OCI-LY1 (cell line): ENCODE data around the gene HEXD.

Experiments used
- H2AFZ ChIP-seq: fragments of 200-600 bp; sonication (generic), shearing (Covaris generic); 2 replicates; pipeline ENCODE4 v1.6.0; 2014; ENCODE audit warnings: antibody characterized with exemption, mild to moderate bottlenecking, low read length
- H3F3A ChIP-seq: fragments of 200-600 bp; sonication (generic), shearing (Covaris generic); 2 replicates; pipeline ENCODE4 v1.6.0; 2014; ENCODE audit warnings: mild to moderate bottlenecking, antibody characterized with exemption, low read length, moderate library complexity; ENCODE audit not compliant: insufficient read depth
- H3K27ac ChIP-seq: fragments of 200-600 bp; sonication (generic); 2 replicates; pipeline ENCODE4 v1.5.1; 2014; ENCODE audit warnings: low read length, mixed run types, mild to moderate bottlenecking, low read depth; ENCODE audit not compliant: poor library complexity, severe bottlenecking
- H3K27me3 ChIP-seq: fragments of 200-600 bp; sonication (generic); 2 replicates; pipeline ENCODE4 v1.6.0; 2014; ENCODE audit warnings: antibody characterized with exemption, mild to moderate bottlenecking, low read length, moderate library complexity; ENCODE audit not compliant: insufficient read depth
- H3K36me3 ChIP-seq: fragments of 200-600 bp; sonication (generic); 2 replicates; pipeline ENCODE4 v1.6.1; 2014; ENCODE audit warnings: mild to moderate bottlenecking, antibody characterized with exemption, low read length, moderate library complexity, mixed read lengths; ENCODE audit not compliant: insufficient read depth
- H3K4me1 ChIP-seq: fragments of 200-600 bp; sonication (generic); 2 replicates; pipeline ENCODE4 v1.5.1; 2014; ENCODE audit warnings: mild to moderate bottlenecking, low read length, moderate library complexity; ENCODE audit not compliant: insufficient read depth, severe bottlenecking
- H3K4me2 ChIP-seq: fragments of 200-600 bp; sonication (generic), shearing (Covaris generic); 2 replicates; pipeline ENCODE4 v1.6.1; 2014; ENCODE audit warnings: low read length
- H3K4me3 ChIP-seq: fragments of 200-600 bp; sonication (generic); 2 replicates; pipeline ENCODE4 v1.5.1; 2014; ENCODE audit warnings: low read length, low read depth, mild to moderate bottlenecking, mixed read lengths; ENCODE audit not compliant: poor library complexity, severe bottlenecking
- H3K79me2 ChIP-seq: fragments of 200-600 bp; shearing (Covaris generic); 2 replicates; pipeline ENCODE4 v1.6.1; 2016; ENCODE audit warnings: mixed run types, low read length, mixed read lengths; ENCODE audit not compliant: insufficient read depth
- H3K9ac ChIP-seq: fragments of 200-600 bp; sonication (generic), shearing (Covaris generic); 2 replicates; pipeline ENCODE4 v1.6.1; 2014; ENCODE audit warnings: mild to moderate bottlenecking, low read length, mixed read lengths
- H3K9me2 ChIP-seq: fragments of 200-600 bp; sonication (generic), shearing (Covaris generic); 2 replicates; pipeline ENCODE4 v1.6.1; 2014; ENCODE audit warnings: low read depth, mild to moderate bottlenecking, low read length, mixed read lengths
- H3K9me3 ChIP-seq: fragments of 200-600 bp; shearing (Covaris generic); 2 replicates; pipeline ENCODE4 v1.6.1; 2014; ENCODE audit warnings: low read length, mixed read lengths
- H4K20me1 ChIP-seq: fragments of 200-600 bp; sonication (generic), shearing (Covaris generic); 2 replicates; pipeline ENCODE4 v1.6.0; 2016; ENCODE audit warnings: mild to moderate bottlenecking, low read length; ENCODE audit not compliant: insufficient read depth
- EZH2 ChIP-seq: fragments of 200-600 bp; sonication (generic), shearing (Covaris generic); IDR thresholded peaks from 2 replicates; pipeline ENCODE4 v1.8.0; 2017; ENCODE audit warnings: borderline replicate concordance, mixed run types, mild to moderate bottlenecking, antibody characterized with exemption, low read length, moderate library complexity, mixed read lengths
- TF ChIP-seq, protein P1 (sequence below): fragments of 200-600 bp; sonication (generic), shearing (Covaris generic); IDR thresholded peaks from 2 replicates; pipeline ENCODE4 v1.5.1; 2017; ENCODE audit warnings: mild to moderate bottlenecking, antibody characterized with exemption, low read length, moderate library complexity, mixed read lengths

HEXD gene

DNA sequence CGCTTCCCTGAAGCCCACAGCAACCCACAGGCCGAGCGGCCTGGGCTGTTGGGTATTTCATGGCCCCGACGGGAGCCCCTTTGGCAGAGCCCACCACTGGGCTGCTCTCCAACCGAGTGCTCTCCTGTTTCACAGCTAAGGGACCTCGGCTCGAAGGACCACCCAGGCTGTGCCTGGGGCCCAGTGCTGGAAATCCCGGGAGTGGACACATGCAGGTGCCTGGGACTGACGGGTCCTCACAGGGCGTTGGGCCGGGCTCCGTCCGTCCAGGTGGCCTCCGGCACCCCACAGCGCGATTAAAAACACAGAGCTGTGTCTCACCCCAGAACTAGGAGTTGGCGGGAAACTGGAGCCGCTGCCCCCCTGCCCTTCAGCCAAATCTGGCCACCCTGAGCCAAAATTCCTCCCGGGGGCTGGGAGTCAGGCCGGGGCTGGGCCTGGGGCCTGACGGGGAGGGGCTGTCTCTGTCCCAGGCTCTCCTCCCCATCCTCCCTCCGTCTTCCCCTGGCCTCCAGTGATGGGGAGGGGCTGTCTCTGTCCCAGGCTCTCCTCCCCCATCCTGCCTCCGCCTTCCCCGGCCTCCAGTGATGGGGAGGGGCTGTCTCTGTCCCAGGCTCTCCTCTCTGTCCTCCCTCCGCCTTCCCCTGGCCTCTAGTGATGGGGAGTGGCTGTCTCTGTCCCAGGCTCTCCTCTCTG lies 32.4 kb upstream of the HEXD start:
- H3K36me3 ChIP-seq = no peaks in the 10 kb centered on the region
- H3K27ac ChIP-seq = no peak overlapping the region
- no peaks in the 10 kb centered on the region for H4K20me1 ChIP-seq
- peaks cover 6% of the 10 kb centered on the region; the same call in 1 of the 2 replicates for H3K27me3 ChIP-seq
- H3F3A ChIP-seq = no peaks in the 10 kb centered on the region
- H3K9me3 ChIP-seq = no peaks in the 10 kb centered on the region
- no peaks in the 10 kb centered on the region for H3K79me2 ChIP-seq
- no peaks in the 10 kb centered on the region for H3K4me1 ChIP-seq
- H2AFZ ChIP-seq = no peak overlapping the region
- TF ChIP-seq EZH2 = no peak
- TF ChIP-seq, protein P1, sequence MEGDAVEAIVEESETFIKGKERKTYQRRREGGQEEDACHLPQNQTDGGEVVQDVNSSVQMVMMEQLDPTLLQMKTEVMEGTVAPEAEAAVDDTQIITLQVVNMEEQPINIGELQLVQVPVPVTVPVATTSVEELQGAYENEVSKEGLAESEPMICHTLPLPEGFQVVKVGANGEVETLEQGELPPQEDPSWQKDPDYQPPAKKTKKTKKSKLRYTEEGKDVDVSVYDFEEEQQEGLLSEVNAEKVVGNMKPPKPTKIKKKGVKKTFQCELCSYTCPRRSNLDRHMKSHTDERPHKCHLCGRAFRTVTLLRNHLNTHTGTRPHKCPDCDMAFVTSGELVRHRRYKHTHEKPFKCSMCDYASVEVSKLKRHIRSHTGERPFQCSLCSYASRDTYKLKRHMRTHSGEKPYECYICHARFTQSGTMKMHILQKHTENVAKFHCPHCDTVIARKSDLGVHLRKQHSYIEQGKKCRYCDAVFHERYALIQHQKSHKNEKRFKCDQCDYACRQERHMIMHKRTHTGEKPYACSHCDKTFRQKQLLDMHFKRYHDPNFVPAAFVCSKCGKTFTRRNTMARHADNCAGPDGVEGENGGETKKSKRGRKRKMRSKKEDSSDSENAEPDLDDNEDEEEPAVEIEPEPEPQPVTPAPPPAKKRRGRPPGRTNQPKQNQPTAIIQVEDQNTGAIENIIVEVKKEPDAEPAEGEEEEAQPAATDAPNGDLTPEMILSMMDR = no peak
- no peaks in the 10 kb centered on the region for H3K9me2 ChIP-seq
- no peak overlapping the region for H3K4me3 ChIP-seq
- no peak overlapping the region for H3K9ac ChIP-seq
- H3K4me2 ChIP-seq = no peak overlapping the region

DNA sequence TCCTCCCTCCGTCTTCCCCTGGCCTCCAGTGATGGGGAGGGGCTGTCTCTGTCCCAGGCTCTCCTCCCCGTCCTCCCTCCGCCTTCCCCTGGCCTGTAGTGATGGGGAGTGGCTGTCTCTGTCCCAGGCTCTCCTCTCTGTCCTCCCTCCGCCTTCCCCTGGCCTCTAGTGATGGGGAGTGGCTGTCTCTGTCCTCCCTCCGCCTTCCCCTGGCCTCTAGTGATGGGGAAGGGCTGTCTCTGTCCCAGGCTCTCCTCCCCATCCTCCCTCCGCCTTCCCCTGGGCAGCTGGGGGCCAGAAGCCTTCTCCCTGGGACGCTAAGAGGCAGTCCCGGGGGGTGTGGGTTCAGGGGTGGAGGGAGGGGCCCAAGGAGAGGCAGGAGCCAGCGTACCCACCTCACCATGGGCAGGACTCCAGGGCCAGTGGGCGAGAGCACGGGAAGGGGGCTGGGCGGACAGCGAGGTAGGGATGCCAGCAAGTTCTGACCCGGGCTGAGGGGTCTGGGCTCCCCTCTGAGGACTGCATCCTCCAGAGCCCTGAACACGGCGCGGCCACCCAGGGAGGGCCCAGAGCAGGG lies 31.8 kb upstream of the HEXD start:
- H3F3A ChIP-seq = no peaks in the 10 kb centered on the region
- TF ChIP-seq, protein P1 = no peak
- no peak for TF ChIP-seq EZH2
- H3K4me2 ChIP-seq = no peak overlapping the region
- H4K20me1 ChIP-seq = no peaks in the 10 kb centered on the region
- H3K9ac ChIP-seq = no peak overlapping the region
- peaks cover 6% of the 10 kb centered on the region; the same call in 1 of the 2 replicates for H3K27me3 ChIP-seq
- no peak overlapping the region for H3K4me3 ChIP-seq
- H3K79me2 ChIP-seq = no peaks in the 10 kb centered on the region
- H3K36me3 ChIP-seq = no peaks in the 10 kb centered on the region
- H3K27ac ChIP-seq = no peak overlapping the region
- H2AFZ ChIP-seq = no peak overlapping the region
- no peaks in the 10 kb centered on the region for H3K9me3 ChIP-seq
- H3K4me1 ChIP-seq = no peaks in the 10 kb centered on the region
- no peaks in the 10 kb centered on the region for H3K9me2 ChIP-seq

DNA sequence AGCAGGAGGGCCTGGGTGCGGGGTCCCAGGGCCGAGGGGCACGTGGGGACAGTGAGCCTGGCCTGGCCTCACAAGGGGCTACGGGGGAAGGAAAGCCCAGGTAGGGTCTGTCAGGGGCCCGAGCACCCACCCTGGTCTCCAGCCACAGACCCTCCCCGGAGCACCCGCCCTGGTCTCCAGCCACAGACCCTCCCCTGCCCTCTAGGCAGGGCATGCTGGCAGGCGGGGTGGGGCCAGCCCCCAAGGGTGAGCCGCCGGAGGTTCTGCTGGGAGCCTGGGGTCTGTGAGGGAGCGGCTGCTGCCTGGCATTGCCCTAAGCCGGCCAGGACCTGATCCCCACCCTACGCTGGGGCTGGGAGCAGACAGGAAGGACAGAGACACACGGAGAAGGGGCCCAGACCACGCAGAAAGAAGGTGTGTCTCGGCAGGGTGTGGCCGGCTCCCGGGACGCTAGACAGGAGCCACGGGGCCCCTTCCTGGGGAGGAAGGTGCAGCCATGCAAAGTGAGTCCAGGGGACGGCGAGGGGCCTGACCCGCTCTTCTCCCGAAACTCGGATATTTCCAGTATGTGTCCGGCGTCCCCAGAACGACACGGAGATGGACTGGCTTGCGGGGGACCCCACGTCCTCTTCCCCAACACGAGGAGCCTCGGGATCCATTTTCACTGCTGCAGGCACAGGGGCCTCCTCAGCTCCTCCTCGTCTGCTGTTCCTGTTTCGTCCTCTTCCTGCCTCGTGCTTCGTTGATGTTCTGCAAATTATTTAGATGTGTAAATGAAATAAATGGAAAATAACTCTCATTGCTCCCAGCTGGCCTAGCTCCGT lies 31.1 kb upstream of the HEXD start:
- TF ChIP-seq, protein P1 = no peak
- no peak for TF ChIP-seq EZH2
- no peaks in the 10 kb centered on the region for H3K9me3 ChIP-seq

More for the DNA sequence above, 31.1 kb upstream of the HEXD start:
- no peak overlapping the region for H3K4me2 ChIP-seq
- no peak overlapping the region for H2AFZ ChIP-seq
- no peaks in the 10 kb centered on the region for H3K4me1 ChIP-seq
- H3K27me3 ChIP-seq = peaks cover 6% of the 10 kb centered on the region; the same call in 1 of the 2 replicates
- no peak overlapping the region for H3K9ac ChIP-seq
- no peak overlapping the region for H3K4me3 ChIP-seq
- H3K27ac ChIP-seq = no peak overlapping the region
- no peaks in the 10 kb centered on the region for H4K20me1 ChIP-seq
- no peaks in the 10 kb centered on the region for H3K36me3 ChIP-seq
- H3K9me2 ChIP-seq = no peaks in the 10 kb centered on the region
- no peaks in the 10 kb centered on the region for H3F3A ChIP-seq
- no peaks in the 10 kb centered on the region for H3K79me2 ChIP-seq
